BJ (cell line): ENCODE data around the gene XRCC1. TPM values are rescaled to one million over a fixed set of nuclear protein-coding genes. Genes with fewer than 3 reads are reported as not detected.

Experiments used
- CTCF ChIA-PET: fragments of 350-600 bp; formaldehyde crosslinking; extraction: SDS; loops from one replicate; lab custom pipeline; 2021; ENCODE audit warnings: antibody characterized with exemption, inconsistent platforms; lab: Yijun Ruan, JAX
- POLR2A ChIA-PET: fragments of 300-600 bp; sonication (Branson Sonifier 250); formaldehyde crosslinking; extraction: SDS; loops from one replicate; lab custom pipeline; 2021; ENCODE audit warnings: antibody characterized with exemption; lab: Charles Lee
- DNase-seq: peaks from one replicate; pipeline ENCODE4 v3.0.0-alpha.2; 2011; ENCODE audit warnings: low read depth
- H3K27me3 ChIP-seq: 2 replicates; pipeline ENCODE4 v1.6.0; 2011; ENCODE audit warnings: low read length; ENCODE audit not compliant: control insufficient read depth, insufficient read depth
- H3K36me3 ChIP-seq: 2 replicates; pipeline ENCODE4 v1.5.1; 2011; ENCODE audit warnings: low read length; ENCODE audit not compliant: control insufficient read depth, insufficient read depth
- H3K4me3 ChIP-seq: 2 replicates; pipeline ENCODE4 v1.5.1; 2011; ENCODE audit warnings: low read depth, mild to moderate bottlenecking, control low read depth, low read length
- polyA plus RNA-seq: library from polyadenylated mRNA; depleted of rRNA; stranded (reverse); fragments of >200 nt; gene quantifications from 2 replicates; pipeline ENCODE4 v1.2.3, GENCODE V29; 2011
- TF ChIP-seq, protein P1 (sequence below): IDR thresholded peaks from 2 replicates; pipeline ENCODE4 v1.5.1; 2011; ENCODE audit warnings: low read depth, mild to moderate bottlenecking, control low read depth, inconsistent platforms, low read length, moderate library complexity; ENCODE audit not compliant: insufficient read depth

The XRCC1 gene
- polyA plus RNA-seq, 1 experiment: 30.8 TPM

DNA sequence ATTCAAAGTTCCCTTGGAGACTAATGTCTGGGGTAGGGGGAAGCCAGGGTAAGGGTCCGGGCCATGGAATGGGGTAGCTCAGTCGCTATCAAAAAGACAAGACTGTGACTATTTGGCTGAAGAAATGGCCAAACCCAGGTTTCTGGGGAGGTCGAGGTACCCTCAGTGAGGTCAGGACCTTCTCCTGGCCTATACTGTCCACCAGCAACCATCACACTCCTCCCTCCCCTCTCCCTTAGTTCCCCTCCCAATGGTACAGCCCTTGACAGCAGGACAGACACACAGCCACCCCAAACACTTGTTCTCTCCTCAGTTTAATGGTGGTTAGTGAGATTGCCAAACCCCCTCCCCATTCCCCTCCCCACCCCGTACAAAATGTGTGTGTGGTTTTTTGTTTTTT is 46.7 kb upstream of the XRCC1 start:
- POLR2A ChIA-PET: no interaction called here
- TF ChIP-seq, protein P1, sequence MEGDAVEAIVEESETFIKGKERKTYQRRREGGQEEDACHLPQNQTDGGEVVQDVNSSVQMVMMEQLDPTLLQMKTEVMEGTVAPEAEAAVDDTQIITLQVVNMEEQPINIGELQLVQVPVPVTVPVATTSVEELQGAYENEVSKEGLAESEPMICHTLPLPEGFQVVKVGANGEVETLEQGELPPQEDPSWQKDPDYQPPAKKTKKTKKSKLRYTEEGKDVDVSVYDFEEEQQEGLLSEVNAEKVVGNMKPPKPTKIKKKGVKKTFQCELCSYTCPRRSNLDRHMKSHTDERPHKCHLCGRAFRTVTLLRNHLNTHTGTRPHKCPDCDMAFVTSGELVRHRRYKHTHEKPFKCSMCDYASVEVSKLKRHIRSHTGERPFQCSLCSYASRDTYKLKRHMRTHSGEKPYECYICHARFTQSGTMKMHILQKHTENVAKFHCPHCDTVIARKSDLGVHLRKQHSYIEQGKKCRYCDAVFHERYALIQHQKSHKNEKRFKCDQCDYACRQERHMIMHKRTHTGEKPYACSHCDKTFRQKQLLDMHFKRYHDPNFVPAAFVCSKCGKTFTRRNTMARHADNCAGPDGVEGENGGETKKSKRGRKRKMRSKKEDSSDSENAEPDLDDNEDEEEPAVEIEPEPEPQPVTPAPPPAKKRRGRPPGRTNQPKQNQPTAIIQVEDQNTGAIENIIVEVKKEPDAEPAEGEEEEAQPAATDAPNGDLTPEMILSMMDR: no peak
- no peak for DNase-seq
- no peak overlapping the region for H3K4me3 ChIP-seq
- no peaks in the 10 kb centered on the region; the same call in 1 of the 2 replicates for H3K27me3 ChIP-seq
- CTCF ChIA-PET: no interaction called here
- no peaks in the 10 kb centered on the region for H3K36me3 ChIP-seq

DNA sequence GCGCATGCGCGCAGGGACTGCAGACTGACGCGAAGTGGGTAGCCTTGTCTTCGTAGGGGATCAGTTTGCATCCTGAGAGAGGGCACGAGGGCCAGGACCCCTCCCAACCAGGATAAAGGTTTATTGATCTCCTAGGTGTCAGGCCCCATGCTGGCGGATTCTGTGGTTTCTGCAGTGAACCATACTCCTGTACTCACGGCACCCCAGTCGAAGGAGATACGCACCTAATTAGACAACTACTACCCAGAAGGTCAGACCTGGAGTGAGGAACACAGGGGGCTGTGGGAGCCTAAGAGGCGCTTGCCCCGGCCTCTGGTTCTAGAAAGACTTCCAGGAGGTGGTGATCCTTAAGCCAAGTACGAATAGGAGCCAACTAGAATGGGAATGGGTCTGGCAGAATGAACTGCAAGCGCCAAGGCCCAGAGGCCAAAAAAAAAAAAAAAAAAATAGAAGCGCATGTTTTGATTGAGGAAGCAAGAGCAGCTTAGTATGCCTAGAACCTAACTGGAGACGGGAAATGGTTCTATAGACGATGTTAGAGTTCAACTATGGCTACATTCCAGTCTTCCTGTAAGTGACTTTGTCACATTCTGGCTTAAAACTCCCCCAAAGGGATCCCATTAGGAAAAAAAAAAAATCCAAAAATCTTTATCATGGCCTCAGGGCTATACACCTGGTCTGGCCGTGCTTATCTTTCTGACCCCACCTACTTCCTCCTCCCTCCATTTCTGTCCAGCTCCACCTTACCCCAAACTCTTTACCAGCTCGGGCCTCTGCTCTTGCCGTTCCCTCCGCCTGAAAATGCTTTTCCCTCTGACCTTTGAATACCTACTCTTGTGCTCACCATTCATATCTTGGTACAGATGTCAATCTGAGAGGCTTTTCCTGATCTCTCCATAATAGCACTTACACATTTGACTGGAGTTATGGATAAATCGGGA is 45.0 kb upstream of the XRCC1 start:
- POLR2A ChIA-PET: interaction anchor here (0.6 kb wide), 1 partner anchor 9 kb away, joined by 3 read pairs; no protein-coding TSS in a partner anchor
- TF ChIP-seq, protein P1: no peak

DNA sequence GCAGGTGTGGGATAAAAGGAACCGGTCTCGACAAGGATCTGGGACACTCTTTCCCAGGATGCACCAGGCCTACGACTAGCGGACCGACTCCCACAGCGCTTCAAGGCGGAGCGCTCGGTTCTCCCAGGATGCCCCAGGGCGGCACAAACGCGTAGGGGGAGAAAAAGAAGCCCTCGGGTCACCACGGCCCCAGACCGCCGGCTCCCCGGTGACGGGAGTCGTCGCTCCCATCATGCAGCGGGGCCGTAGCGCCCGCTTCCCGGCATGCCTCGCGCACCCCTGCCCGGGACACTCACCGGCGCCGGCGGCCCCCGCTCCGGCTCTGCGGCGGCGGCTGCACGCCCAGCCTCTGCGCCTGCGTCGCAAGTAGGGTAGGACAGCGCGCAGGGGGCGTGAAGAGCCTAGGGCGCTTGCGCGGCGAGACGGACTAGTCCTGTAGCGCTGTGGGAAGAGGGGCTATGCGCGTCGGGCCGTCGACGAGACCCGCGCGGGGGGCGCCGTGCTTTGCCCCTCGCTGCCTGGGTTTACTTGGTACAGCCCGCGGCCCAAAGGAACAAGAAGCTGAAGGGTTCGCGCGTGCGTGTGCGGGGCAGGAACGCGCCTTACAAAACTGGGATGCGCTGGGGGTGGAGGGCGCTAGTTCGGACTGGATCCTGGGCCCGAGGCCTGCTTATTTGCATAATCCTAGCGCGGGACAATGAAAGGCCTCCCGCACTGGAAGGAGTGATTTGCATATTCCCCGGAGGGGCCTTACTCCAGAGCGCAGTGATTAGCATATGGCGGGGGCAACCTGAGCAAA is 44.1 kb upstream of the XRCC1 start, which contains the start of gene ZNF428:
TSS of gene ZNF428 (minus strand) at position 368 of the 799 bp plus-strand sequence. CDS start 5,325 bp downstream, outside the sequence.
- DNase-seq: peak; percentile 38
- H3K36me3 ChIP-seq: no peaks in the 10 kb centered on the region
- TF ChIP-seq, protein P1: no peak
- peak within 1 kb of the TSS; percentile 86 for H3K4me3 ChIP-seq
- CTCF ChIA-PET: no interaction called here
- H3K27me3 ChIP-seq: no peaks in the 10 kb centered on the region
- POLR2A ChIA-PET: no interaction called here

More for the DNA sequence above, 45.0 kb upstream of the XRCC1 start:
- Histone ChIP-seq H3K27me3 (no peaks in the 10 kb centered on the region), H3K4me3 (peak overlapping the region; percentile 86), H3K36me3 (no peaks in the 10 kb centered on the region)
- DNase-seq: no peak
- CTCF ChIA-PET: no interaction called here

DNA sequence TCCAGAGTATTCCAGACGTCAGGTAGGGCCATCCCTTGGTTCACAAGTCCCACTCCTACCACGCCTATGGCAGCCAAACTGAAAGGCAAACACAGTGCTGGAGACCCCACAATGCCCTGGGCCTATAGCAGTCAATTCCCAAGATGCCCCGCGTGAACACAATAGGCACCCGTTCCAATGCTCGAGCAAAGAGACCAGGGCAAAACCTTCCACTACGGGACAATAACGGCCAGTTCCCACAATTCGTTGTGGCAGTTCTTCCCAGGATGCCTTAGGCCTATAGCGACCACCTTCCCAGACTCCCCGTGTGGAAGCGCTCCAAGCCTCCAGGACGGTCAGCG is 43.6 kb upstream of the XRCC1 start:
- Histone ChIP-seq H3K27me3 (no peaks in the 10 kb centered on the region), H3K36me3 (no peaks in the 10 kb centered on the region), H3K4me3 (peak overlapping the region; percentile 86)
- POLR2A ChIA-PET: no interaction called here
- no peak for DNase-seq
- CTCF ChIA-PET: no interaction called here
- TF ChIP-seq, protein P1: no peak

DNA sequence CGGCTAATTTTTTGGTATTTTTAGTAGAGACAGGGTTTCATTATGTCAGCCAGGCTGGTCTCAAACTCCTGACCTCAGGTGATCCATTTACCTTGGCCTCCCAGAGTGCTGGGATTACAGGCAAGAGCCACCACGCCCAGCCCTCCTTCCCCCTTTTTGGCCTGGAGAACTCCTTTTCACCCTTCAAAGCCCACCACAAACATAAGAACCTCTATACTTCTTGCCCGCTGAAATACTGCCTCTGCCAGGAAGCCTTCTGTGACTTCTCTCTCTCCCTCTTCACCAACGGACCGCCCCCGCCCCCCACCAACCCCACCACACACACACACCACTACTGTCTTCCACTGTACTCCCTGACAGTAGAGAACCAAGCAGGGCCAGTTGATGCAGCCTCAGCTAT is 41.6 kb upstream of the XRCC1 start:
- Histone ChIP-seq H3K4me3 (no peak overlapping the region), H3K36me3 (peaks cover 4% of the 10 kb centered on the region), H3K27me3 (no peaks in the 10 kb centered on the region)
- TF ChIP-seq, protein P1: no peak
- DNase-seq: no peak
- POLR2A ChIA-PET: no interaction called here
- CTCF ChIA-PET: interaction anchor here (0.9 kb wide), 1 partner anchor 81 kb away, joined by 3 read pairs; no protein-coding TSS in a partner anchor
